H1 (cell line): Measurements from ENCODE around the gene TMEM245. TPM values are rescaled to one million over a fixed set of nuclear protein-coding genes. Genes with fewer than 3 reads are reported as not detected.

Experiments
- CTCF ChIA-PET: fragments of 300-600 bp; sonication (Branson Sonifier 250); formaldehyde crosslinking; loops from one replicate; lab custom pipeline; 2021; ENCODE audit not compliant: partially characterized antibody; lab: Charles Lee
- POLR2A ChIA-PET: fragments of 300-600 bp; sonication (Branson Sonifier 250); formaldehyde crosslinking; loops from one replicate; lab custom pipeline; 2021; ENCODE audit warnings: inconsistent platforms; ENCODE audit not compliant: partially characterized antibody; lab: Charles Lee
- DNase-seq, 2 experiments: peaks; one replicate each; pipeline versions ENCODE4 v3.0.0 to v3.0.0-alpha.2; 2010 to 2022; ENCODE audit warnings: low spot score in 2 of 2, low read depth in 1 of 2, mixed read lengths in 1 of 2
- FAIRE-seq: peaks from 2 replicates; lab custom pipeline; 2011; peaks lifted over from hg19 to GRCh38; lab: Jason Lieb, UNC
- H2AFZ ChIP-seq: 2 replicates; pipeline ENCODE4 v1.8.1; 2012; ENCODE audit warnings: low read length, inconsistent platforms
- H2AK5ac ChIP-seq: 2 replicates; pipeline ENCODE4 v1.6.1; 2013; ENCODE audit warnings: low read depth, low read length
- H2BK120ac ChIP-seq: replicated peaks from 2 replicates; pipeline ENCODE3; 2013; ENCODE audit warnings: low read depth, low read length, inconsistent platforms
- H2BK12ac ChIP-seq: 2 replicates; pipeline ENCODE4 v1.6.1; 2013; ENCODE audit warnings: low read depth, low read length
- H2BK15ac ChIP-seq: 2 replicates; pipeline ENCODE4 v1.6.1; 2013; ENCODE audit warnings: low read length
- H2BK20ac ChIP-seq: 2 replicates; pipeline ENCODE4 v1.6.1; 2013; ENCODE audit warnings: low read length
- H2BK5ac ChIP-seq: 2 replicates; pipeline ENCODE4 v1.6.1; 2013; ENCODE audit warnings: low read depth, low read length
- H3K14ac ChIP-seq: 2 replicates; pipeline ENCODE4 v1.6.1; 2013; ENCODE audit warnings: inconsistent platforms; ENCODE audit not compliant: insufficient read length
- H3K18ac ChIP-seq: 2 replicates; pipeline ENCODE4 v1.6.1; 2013; ENCODE audit warnings: low read length; ENCODE audit errors: extremely low read depth
- H3K23ac ChIP-seq: 2 replicates; pipeline ENCODE4 v1.6.1; 2013; ENCODE audit warnings: inconsistent platforms; ENCODE audit not compliant: insufficient read length
- H3K23me2 ChIP-seq: 2 replicates; pipeline ENCODE4 v1.6.1; 2013; ENCODE audit warnings: low read depth, low read length
- H3K27ac ChIP-seq: 2 replicates; pipeline ENCODE4 v1.6.1; 2011; ENCODE audit warnings: low read depth, low read length, inconsistent platforms
- H3K27me3 ChIP-seq, 4 experiments: replicated peaks in 1 of 4; 1 replicate in 1 of 4; 2 replicates in 3 of 4; pipeline versions ENCODE4 v1.6.1 to v1.8.1; 2011 to 2013; ENCODE audit warnings: low read length in 3 of 4, mild to moderate bottlenecking in 3 of 4, inconsistent platforms in 2 of 4, mixed read lengths in 2 of 4, moderate library complexity in 1 of 4; ENCODE audit not compliant: control insufficient read depth in 3 of 4, insufficient read depth in 3 of 4; ENCODE audit errors: extremely low read depth in 1 of 4
- H3K36me3 ChIP-seq, 4 experiments: 2 replicates each; pipeline versions ENCODE4 v1.6.1 to v1.8.1; 2011 to 2013; ENCODE audit warnings: mild to moderate bottlenecking in 4 of 4, low read length in 3 of 4, moderate library complexity in 2 of 4, control low read depth in 1 of 4, inconsistent platforms in 1 of 4; ENCODE audit not compliant: insufficient read depth in 4 of 4, control insufficient read depth in 2 of 4
- H3K4ac ChIP-seq: replicated peaks from 2 replicates; pipeline ENCODE3; 2013; ENCODE audit warnings: low read length, low read depth, mixed read lengths, inconsistent platforms; ENCODE audit not compliant: insufficient read length
- H3K4me1 ChIP-seq, 4 experiments: replicated peaks in 1 of 4; 1 replicate in 1 of 4; 2 replicates in 3 of 4; pipeline versions ENCODE4 v1.6.1 to v1.8.1; 2011 to 2013; ENCODE audit warnings: low read length in 3 of 4, inconsistent platforms in 2 of 4, mixed read lengths in 1 of 4; ENCODE audit not compliant: insufficient read depth in 4 of 4, control insufficient read depth in 3 of 4
- H3K4me2 ChIP-seq, 2 experiments: 2 replicates each; pipeline versions ENCODE4 v1.6.1 to v1.8.1; 2011 to 2013; ENCODE audit warnings: low read depth in 2 of 2, low read length in 2 of 2, control low read depth in 1 of 2, inconsistent platforms in 1 of 2, mild to moderate bottlenecking in 1 of 2; ENCODE audit not compliant: insufficient read depth in 1 of 2
- H3K4me3 ChIP-seq, 4 experiments: fragments of 200-600, 300-600 bp in 1 of 4; sonication (generic), shearing (Covaris generic), sonication (Bioruptor Twin) in 1 of 4; 2 replicates each; pipeline versions ENCODE4 v1.5.1 to v1.8.1; 2011 to 2016; ENCODE audit warnings: low read length in 4 of 4, low read depth in 3 of 4, control low read depth in 2 of 4, inconsistent platforms in 2 of 4, mild to moderate bottlenecking in 2 of 4, mixed read lengths in 1 of 4, moderate library complexity in 1 of 4; ENCODE audit not compliant: insufficient read depth in 2 of 4; ENCODE audit errors: extremely low read depth in 1 of 4
- H3K56ac ChIP-seq: replicated peaks from 2 replicates; pipeline ENCODE3; 2013; ENCODE audit warnings: low read depth, mild to moderate bottlenecking, mixed read lengths, low read length, inconsistent platforms; ENCODE audit not compliant: insufficient read length
- H3K79me1 ChIP-seq: 2 replicates; pipeline ENCODE4 v1.6.1; 2013; ENCODE audit warnings: low read depth, low read length, control low read depth
- H3K79me2 ChIP-seq, 2 experiments: 2 replicates each; pipeline versions ENCODE4 v1.6.1 to v1.8.1; 2012 to 2013; ENCODE audit warnings: low read length in 2 of 2, mild to moderate bottlenecking in 2 of 2, inconsistent platforms in 1 of 2; ENCODE audit not compliant: insufficient read depth in 2 of 2, control insufficient read depth in 1 of 2
- H3K9ac ChIP-seq, 4 experiments: replicated peaks in 1 of 4; 1 replicate in 1 of 4; 2 replicates in 3 of 4; pipeline versions ENCODE4 v1.6.1 to v1.8.1; 2011 to 2013; ENCODE audit warnings: low read depth in 3 of 4, low read length in 3 of 4, control low read depth in 2 of 4, mild to moderate bottlenecking in 2 of 4, moderate library complexity in 2 of 4, inconsistent platforms in 1 of 4; ENCODE audit errors: extremely low read depth in 1 of 4
- H3K9me3 ChIP-seq, 2 experiments: 2 replicates each; pipeline versions ENCODE4 v1.6.1 to v1.8.1; 2012 to 2013; ENCODE audit warnings: mild to moderate bottlenecking in 2 of 2, moderate library complexity in 2 of 2, control low read depth in 1 of 2, inconsistent platforms in 1 of 2, low read depth in 1 of 2, low read length in 1 of 2, mixed read lengths in 1 of 2; ENCODE audit not compliant: insufficient read depth in 2 of 2
- H4K20me1 ChIP-seq, 2 experiments: replicated peaks in 1 of 2; 2 replicates each; pipeline versions ENCODE3 to v1.8.1; 2011 to 2013; ENCODE audit warnings: inconsistent platforms in 2 of 2, low read length in 2 of 2, mild to moderate bottlenecking in 1 of 2; ENCODE audit not compliant: insufficient read depth in 2 of 2, control insufficient read depth in 1 of 2
- H4K5ac ChIP-seq: 2 replicates; pipeline ENCODE4 v1.6.1; 2013; ENCODE audit warnings: low read length, low read depth, mixed read lengths, inconsistent platforms; ENCODE audit not compliant: insufficient read length
- H4K8ac ChIP-seq: 2 replicates; pipeline ENCODE4 v1.8.0; 2013; ENCODE audit warnings: mild to moderate bottlenecking, moderate library complexity, low read length, inconsistent platforms; ENCODE audit not compliant: insufficient read depth; ENCODE audit errors: extremely low read depth
- H4K91ac ChIP-seq: replicated peaks from 2 replicates; pipeline ENCODE3; 2013; ENCODE audit warnings: low read length, mixed read lengths, inconsistent platforms; ENCODE audit not compliant: insufficient read length
- BRCA1 ChIP-seq: IDR thresholded peaks from 2 replicates; pipeline ENCODE4 v1.6.1; 2012; ENCODE audit warnings: low read depth, low read length, improper control_type of control experiment
- CHD1 ChIP-seq: IDR thresholded peaks from 2 replicates; pipeline ENCODE4 v1.6.1; 2012; ENCODE audit warnings: low read depth, low read length, improper control_type of control experiment
- HDAC6 ChIP-seq: IDR thresholded peaks from one replicate; pipeline ENCODE4 v1.7.1; 2012; ENCODE audit warnings: low read depth, mild to moderate bottlenecking, inconsistent platforms, low read length, moderate library complexity
- KDM4A ChIP-seq: IDR thresholded peaks from one replicate; pipeline ENCODE4 v1.7.1; 2012; ENCODE audit warnings: low read depth, mild to moderate bottlenecking, moderate library complexity, low read length, inconsistent platforms; ENCODE audit not compliant: severe bottlenecking
- POLR2A ChIP-seq, 2 experiments: IDR thresholded peaks; 1 replicate in 1 of 2; 2 replicates in 1 of 2; pipeline ENCODE4 v1.6.1; 2011; ENCODE audit warnings: low read depth in 2 of 2, low read length in 2 of 2, mild to moderate bottlenecking in 2 of 2; ENCODE audit errors: control extremely low read depth in 1 of 2
- POLR2AphosphoS5 ChIP-seq: IDR thresholded peaks from 2 replicates; pipeline ENCODE4 v1.6.1; 2011; ENCODE audit warnings: low read depth, low read length
- RNF2 ChIP-seq: fragments of 200-900, 300-1000 bp; sonication (generic); IDR thresholded peaks from 2 replicates; pipeline ENCODE4 v1.7.1; 2016; ENCODE audit warnings: borderline replicate concordance, low read depth, mild to moderate bottlenecking, antibody characterized with exemption, low read length; ENCODE audit not compliant: poor library complexity, severe bottlenecking; ENCODE audit errors: missing control alignments
- RXRA ChIP-seq: IDR thresholded peaks from 2 replicates; pipeline ENCODE4 v1.6.1; 2011; ENCODE audit warnings: low read depth, mild to moderate bottlenecking, low read length, moderate library complexity; ENCODE audit not compliant: insufficient read depth
- TAF1 ChIP-seq: IDR thresholded peaks from 2 replicates; pipeline ENCODE4 v1.6.1; 2011; ENCODE audit warnings: mild to moderate bottlenecking, low read depth, low read length
- TEAD4 ChIP-seq: IDR thresholded peaks from 2 replicates; pipeline ENCODE4 v1.6.1; 2012; ENCODE audit warnings: low read depth, low read length, inconsistent platforms, mixed read lengths
- USF2 ChIP-seq: IDR thresholded peaks from 2 replicates; pipeline ENCODE4 v1.6.1; 2011; ENCODE audit warnings: low read length, improper control_type of control experiment
- WGBS, 2 experiments: shearing (Covaris generic) in 1 of 2; methylation state at CpG; one replicate each; pipeline versions ENCODE4 v1.1.6 to v1.1.7; 2013 to 2015; ENCODE audit warnings: low lambda C conversion rate in 2 of 2, mixed read lengths in 2 of 2, inconsistent platforms in 1 of 2, low coverage in 1 of 2, missing lambda C conversion rate in 1 of 2; ENCODE audit not compliant: insufficient replicate concordance in 2 of 2, insufficient coverage in 1 of 2, insufficient read length in 1 of 2; ENCODE audit errors: extremely low coverage in 1 of 2, missing lambda C conversion rate in 1 of 2; 5-methylcytosine and 5-hydroxymethylcytosine counted together
- polyA plus RNA-seq, 7 experiments: library from polyadenylated mRNA; depleted of rRNA in 3 of 7; stranded (reverse) in 5 of 7; unstranded in 2 of 7; fragments of >200 nt in 5 of 7; fragments of 200-250 nt in 2 of 7; gene quantifications; 1 replicate in 5 of 7; 2 replicates in 1 of 7; 4 replicates in 1 of 7; pipeline versions ENCODE4 v1.2.1 to v1.2.3, GENCODE V29; 2011 to 2013; ENCODE audit warnings: missing spikeins in 2 of 7, mixed read lengths in 2 of 7
- total RNA-seq: library from RNA; stranded (reverse); fragmentation: NEBNext Ultra II Directional; extraction: Animal tissue kit (Norgen Biotek cat#: 25700); gene quantifications from 2 replicates; pipeline ENCODE4 v1.2.1, GENCODE V29; 2021

Gene TMEM245
- total and polyA plus RNA-seq, 2 of the 8 experiments (the other 6 are each of a cell fraction or from before 2014, with no cell fraction given): 44.3 to 45.8 TPM

- no peak overlapping the region for H4K91ac ChIP-seq
- POLR2A ChIA-PET: interaction anchor here (2.2 kb wide), 1 partner anchor 18 kb away, joined by 11 read pairs; the partner anchor contains the start of gene TMEM245
- no peak overlapping the region for H2BK15ac ChIP-seq
- H3K36me3 ChIP-seq: peaks cover 0 to 12% (median 3%) of the 10 kb centered on the region in 4 experiments; a peak in 2 of 8 replicates
- H3K4me3 ChIP-seq: no peak overlapping the region
- FAIRE-seq: no peak
- H2BK20ac ChIP-seq: no peak overlapping the region
- no peak overlapping the region for H2BK5ac ChIP-seq
- no peak overlapping the region for H3K27ac ChIP-seq
- H2AFZ ChIP-seq: no peak overlapping the region
- H3K18ac ChIP-seq: no peak overlapping the region
- no peak overlapping the region for H2BK12ac ChIP-seq
- no peak overlapping the region for H4K8ac ChIP-seq
- no peaks in the 10 kb centered on the region for H3K27me3 ChIP-seq
- no peak overlapping the region for H3K23ac ChIP-seq
- H3K4me2 ChIP-seq: no peak overlapping the region
- peaks cover 8% of the 10 kb centered on the region for H3K79me1 ChIP-seq
- H2AK5ac ChIP-seq: no peak overlapping the region
- H3K79me2 ChIP-seq: peaks cover 3 to 98% of the 10 kb centered on the region in 2 experiments; a peak in 3 of 4 replicates
- no peaks in the 10 kb centered on the region for H3K9me3 ChIP-seq
- no peak for DNase-seq
- no peak overlapping the region for H4K5ac ChIP-seq
- H3K9ac ChIP-seq: no peak overlapping the region
- H3K4ac ChIP-seq: no peak overlapping the region
- H3K14ac ChIP-seq: no peak overlapping the region
- H3K4me1 ChIP-seq: peaks cover 2 to 11% (median 5%) of the 10 kb centered on the region in 4 experiments; a peak in 5 of 7 replicates
- H4K20me1 ChIP-seq: peaks cover 11 to 22% of the 10 kb centered on the region in 2 experiments
- no peak overlapping the region for H3K56ac ChIP-seq
- CTCF ChIA-PET: interaction anchor here (1.2 to 1.3 kb wide), 2 partner anchors 13 to 55 kb away, joined by 3 to 4 read pairs; no protein-coding TSS in a partner anchor
- H3K23me2 ChIP-seq: no peaks in the 10 kb centered on the region
- no peak for TF ChIP-seq RNF2
- no peak for TF ChIP-seq CHD1
- TF ChIP-seq RXRA: no peak
- no peak for TF ChIP-seq USF2
- TF ChIP-seq POLR2A (IDR thresholded peaks at IDR 0.05; ENCODE audit: control extremely low read depth in 1 of 2, low read depth in 2 of 2, low read length in 2 of 2): no peak
- no peak for TF ChIP-seq BRCA1
- TF ChIP-seq KDM4A: no peak
- TF ChIP-seq POLR2AphosphoS5: no peak
- no peak for TF ChIP-seq HDAC6
- TF ChIP-seq TEAD4: no peak
- TF ChIP-seq TAF1: no peak
- WGBS, 2 experiments: 92% methylated on average over 3 of the region's 3 CpGs; no CpG with 5 or more reads in 1 of the 2 experiments
- H2BK120ac ChIP-seq: no peak overlapping the region
Observed at GRCh38 chr9:109100543-109101201, 19.1 kb downstream of the TMEM245 start.
